HepG2 (cell line): ENCODE results near the gene STK24. TPM values are rescaled to one million over a fixed set of nuclear protein-coding genes. Genes with fewer than 3 reads are reported as not detected.

Experiments used
- CBFB ChIP-seq: sonication (generic); formaldehyde crosslinking; IDR thresholded peaks from 2 replicates; pipeline ENCODE4 v1.4.0; 2020; ENCODE audit warnings: missing genetic modification reagents
- HOXA5 ChIP-seq: sonication (generic); formaldehyde crosslinking; IDR thresholded peaks from 2 replicates; pipeline ENCODE4 v1.4.0; 2020; ENCODE audit warnings: missing genetic modification reagents
- KDM4B ChIP-seq: sonication (generic); formaldehyde crosslinking; IDR thresholded peaks from 2 replicates; pipeline ENCODE4 v1.4.0; 2020; ENCODE audit warnings: missing genetic modification reagents
- MIXL1 ChIP-seq: IDR thresholded peaks from 2 replicates; pipeline ENCODE4 v1.6.1; 2016
- NCOA1 ChIP-seq: sonication (generic); formaldehyde crosslinking; IDR thresholded peaks from 2 replicates; pipeline ENCODE4 v1.9.0; 2021; ENCODE audit warnings: missing genetic modification reagents
- PLRG1 ChIP-seq: fragments of 450-650 bp; conservative IDR thresholded peaks from 2 replicates; pipeline ENCODE4 v1.6.1; 2016
- RAD51 ChIP-seq: fragments of 450-650 bp; IDR thresholded peaks from 2 replicates; pipeline ENCODE4 v1.6.1; 2016; ENCODE audit warnings: borderline replicate concordance
- REL ChIP-seq: sonication (generic); formaldehyde crosslinking; conservative IDR thresholded peaks from 2 replicates; pipeline ENCODE4 v1.8.0; 2022; ENCODE audit warnings: mild to moderate bottlenecking, missing genetic modification reagents, moderate library complexity
- SAP130 ChIP-seq: IDR thresholded peaks from 2 replicates; pipeline ENCODE4 v1.6.1; 2016; ENCODE audit warnings: low read depth
- YY1 ChIP-seq: IDR thresholded peaks from 2 replicates; pipeline ENCODE4 v1.6.1; 2011; ENCODE audit warnings: low read length, low read depth, moderate library complexity, mild to moderate bottlenecking; ENCODE audit not compliant: insufficient read depth, insufficient replicate concordance
- ZBTB3 ChIP-seq: sonication (generic); formaldehyde crosslinking; IDR thresholded peaks from 2 replicates; pipeline ENCODE4 v1.4.0; 2020; ENCODE audit warnings: low read depth, mild to moderate bottlenecking, moderate library complexity, missing genetic modification reagents, borderline replicate concordance
- ZNF382 ChIP-seq: sonication (generic); formaldehyde crosslinking; IDR thresholded peaks from 2 replicates; pipeline ENCODE4 v1.5.0; 2020; ENCODE audit warnings: missing genetic modification reagents, mild to moderate bottlenecking, borderline replicate concordance
- ZNF550 ChIP-seq: sonication (generic); formaldehyde crosslinking; IDR thresholded peaks from 2 replicates; pipeline ENCODE4 v1.4.0; 2020; ENCODE audit warnings: mild to moderate bottlenecking, missing genetic modification reagents, borderline replicate concordance
- ZNF607 ChIP-seq: sonication (generic); formaldehyde crosslinking; IDR thresholded peaks from 2 replicates; pipeline ENCODE4 v1.5.1; 2020; ENCODE audit warnings: missing genetic modification reagents, mild to moderate bottlenecking, borderline replicate concordance
- ZNF768 ChIP-seq: sonication (generic); formaldehyde crosslinking; IDR thresholded peaks from 2 replicates; pipeline ENCODE4 v1.4.0; 2020; ENCODE audit warnings: missing genetic modification reagents
- polyA plus RNA-seq, 8 experiments: library from polyadenylated mRNA; depleted of rRNA in 3 of 8; stranded (reverse) in 7 of 8; unstranded in 1 of 8; fragments of >200 nt; fragmentation: Illumina TruSeq in 4 of 8; extraction: Trizol in 4 of 8; gene quantifications; 2 replicates each; pipeline versions ENCODE4 v1.2.1 to v1.2.3, GENCODE V29; 2011 to 2016; ENCODE audit warnings: low read depth in 4 of 8, missing spikeins in 1 of 8, mixed read lengths in 1 of 8; ENCODE audit not compliant: insufficient read depth in 1 of 8
- total RNA-seq, 5 experiments: library from RNA; depleted of rRNA; stranded (reverse); fragments of >200 nt; fragmentation: Illumina TruSeq; extraction: Trizol; gene quantifications; 2 replicates each; pipeline ENCODE4 v1.2.3, GENCODE V29; 2016; ENCODE audit warnings: low read depth in 1 of 5
- TF ChIP-seq, protein P1 (sequence below), 2 experiments: sonication (generic) in 1 of 2; formaldehyde crosslinking in 1 of 2; IDR thresholded peaks; 2 replicates each; pipeline versions ENCODE4 v1.6.1 to v1.9.0; 2014 to 2022; ENCODE audit warnings: antibody characterized with exemption in 1 of 2, borderline replicate concordance in 1 of 2, inconsistent platforms in 1 of 2, low read depth in 1 of 2, missing genetic modification reagents in 1 of 2
- TF ChIP-seq, protein P2 (sequence below): sonication (generic); formaldehyde crosslinking; IDR thresholded peaks from 2 replicates; pipeline ENCODE4 v1.4.0; 2020; ENCODE audit warnings: missing genetic modification reagents, borderline replicate concordance
- TF ChIP-seq, protein P3 (sequence below): sonication (generic); formaldehyde crosslinking; IDR thresholded peaks from 2 replicates; pipeline ENCODE4 v1.9.0; 2022; ENCODE audit warnings: missing genetic modification reagents, mild to moderate bottlenecking, borderline replicate concordance

Gene STK24
- total and polyA plus RNA-seq, 2 of the 13 experiments (the other 11 are each of a cell fraction or from before 2014, with no cell fraction given): 51.3 to 73.0 TPM

DNA sequence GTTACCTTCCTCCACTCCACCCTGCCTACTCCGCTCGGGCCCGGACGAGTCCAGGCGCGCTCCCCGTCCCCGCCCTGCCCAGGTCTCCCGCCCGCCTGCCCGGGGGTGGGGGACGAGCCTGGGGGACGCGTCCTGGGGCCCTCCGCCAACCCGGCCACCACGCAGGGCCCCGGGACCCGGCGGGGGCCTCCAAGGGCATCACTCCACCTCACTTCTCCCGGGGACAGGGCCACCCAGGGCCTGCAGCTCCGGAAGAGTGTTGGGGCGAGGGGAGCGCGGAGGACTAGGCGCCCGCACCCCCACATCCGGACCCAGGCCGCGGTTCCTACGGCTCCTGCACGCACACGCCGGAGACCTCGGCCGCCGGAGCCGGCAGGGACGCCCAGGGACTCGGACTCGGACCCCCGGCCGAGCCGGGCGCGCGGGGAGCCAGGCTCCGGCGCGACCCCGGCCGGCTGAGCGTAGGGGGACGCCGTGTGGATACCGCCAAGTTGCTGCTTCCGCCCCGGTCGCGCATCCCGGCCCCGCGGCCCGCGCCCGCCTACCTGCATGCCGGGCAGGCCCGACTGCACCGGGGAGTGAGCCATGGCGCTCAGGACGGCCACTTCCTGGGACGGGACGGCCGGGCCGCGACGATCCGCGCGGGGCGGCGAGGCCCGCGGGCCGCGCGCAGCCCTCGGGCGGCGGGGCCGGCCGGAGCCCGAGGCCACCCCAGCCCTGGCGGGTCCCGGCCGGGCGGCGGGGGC is 534 bp downstream of the STK24 start (continued):
- TF ChIP-seq ZNF382 (CRISPR knock-in tag): no peak
- no peak for TF ChIP-seq KDM4B (CRISPR knock-in tag)
- TF ChIP-seq, protein P1, sequence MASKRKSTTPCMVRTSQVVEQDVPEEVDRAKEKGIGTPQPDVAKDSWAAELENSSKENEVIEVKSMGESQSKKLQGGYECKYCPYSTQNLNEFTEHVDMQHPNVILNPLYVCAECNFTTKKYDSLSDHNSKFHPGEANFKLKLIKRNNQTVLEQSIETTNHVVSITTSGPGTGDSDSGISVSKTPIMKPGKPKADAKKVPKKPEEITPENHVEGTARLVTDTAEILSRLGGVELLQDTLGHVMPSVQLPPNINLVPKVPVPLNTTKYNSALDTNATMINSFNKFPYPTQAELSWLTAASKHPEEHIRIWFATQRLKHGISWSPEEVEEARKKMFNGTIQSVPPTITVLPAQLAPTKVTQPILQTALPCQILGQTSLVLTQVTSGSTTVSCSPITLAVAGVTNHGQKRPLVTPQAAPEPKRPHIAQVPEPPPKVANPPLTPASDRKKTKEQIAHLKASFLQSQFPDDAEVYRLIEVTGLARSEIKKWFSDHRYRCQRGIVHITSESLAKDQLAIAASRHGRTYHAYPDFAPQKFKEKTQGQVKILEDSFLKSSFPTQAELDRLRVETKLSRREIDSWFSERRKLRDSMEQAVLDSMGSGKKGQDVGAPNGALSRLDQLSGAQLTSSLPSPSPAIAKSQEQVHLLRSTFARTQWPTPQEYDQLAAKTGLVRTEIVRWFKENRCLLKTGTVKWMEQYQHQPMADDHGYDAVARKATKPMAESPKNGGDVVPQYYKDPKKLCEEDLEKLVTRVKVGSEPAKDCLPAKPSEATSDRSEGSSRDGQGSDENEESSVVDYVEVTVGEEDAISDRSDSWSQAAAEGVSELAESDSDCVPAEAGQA (IDR thresholded peaks at IDR 0.05; ENCODE audit: low read depth): no peak
- TF ChIP-seq, protein P1 (CRISPR knock-in tag; IDR thresholded peaks at IDR 0.05; ENCODE audit: borderline replicate concordance): peak; percentile 43; the same call in 1 of the 2 replicates
- TF ChIP-seq CBFB (CRISPR knock-in tag): 0 out of 2 replicates have a peak, but pooled peaks have one; percentile 18
- no peak for TF ChIP-seq PLRG1
- no peak for TF ChIP-seq REL
- no peak for TF ChIP-seq ZBTB3 (CRISPR knock-in tag)
- TF ChIP-seq SAP130 (CRISPR knock-in tag): peak; percentile 42
- TF ChIP-seq, protein P2, sequence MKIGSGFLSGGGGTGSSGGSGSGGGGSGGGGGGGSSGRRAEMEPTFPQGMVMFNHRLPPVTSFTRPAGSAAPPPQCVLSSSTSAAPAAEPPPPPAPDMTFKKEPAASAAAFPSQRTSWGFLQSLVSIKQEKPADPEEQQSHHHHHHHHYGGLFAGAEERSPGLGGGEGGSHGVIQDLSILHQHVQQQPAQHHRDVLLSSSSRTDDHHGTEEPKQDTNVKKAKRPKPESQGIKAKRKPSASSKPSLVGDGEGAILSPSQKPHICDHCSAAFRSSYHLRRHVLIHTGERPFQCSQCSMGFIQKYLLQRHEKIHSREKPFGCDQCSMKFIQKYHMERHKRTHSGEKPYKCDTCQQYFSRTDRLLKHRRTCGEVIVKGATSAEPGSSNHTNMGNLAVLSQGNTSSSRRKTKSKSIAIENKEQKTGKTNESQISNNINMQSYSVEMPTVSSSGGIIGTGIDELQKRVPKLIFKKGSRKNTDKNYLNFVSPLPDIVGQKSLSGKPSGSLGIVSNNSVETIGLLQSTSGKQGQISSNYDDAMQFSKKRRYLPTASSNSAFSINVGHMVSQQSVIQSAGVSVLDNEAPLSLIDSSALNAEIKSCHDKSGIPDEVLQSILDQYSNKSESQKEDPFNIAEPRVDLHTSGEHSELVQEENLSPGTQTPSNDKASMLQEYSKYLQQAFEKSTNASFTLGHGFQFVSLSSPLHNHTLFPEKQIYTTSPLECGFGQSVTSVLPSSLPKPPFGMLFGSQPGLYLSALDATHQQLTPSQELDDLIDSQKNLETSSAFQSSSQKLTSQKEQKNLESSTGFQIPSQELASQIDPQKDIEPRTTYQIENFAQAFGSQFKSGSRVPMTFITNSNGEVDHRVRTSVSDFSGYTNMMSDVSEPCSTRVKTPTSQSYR (CRISPR knock-in tag): no peak
- no peak for TF ChIP-seq RAD51
- TF ChIP-seq YY1: peak; percentile 12
- TF ChIP-seq NCOA1 (CRISPR knock-in tag): no peak
- TF ChIP-seq, protein P3, sequence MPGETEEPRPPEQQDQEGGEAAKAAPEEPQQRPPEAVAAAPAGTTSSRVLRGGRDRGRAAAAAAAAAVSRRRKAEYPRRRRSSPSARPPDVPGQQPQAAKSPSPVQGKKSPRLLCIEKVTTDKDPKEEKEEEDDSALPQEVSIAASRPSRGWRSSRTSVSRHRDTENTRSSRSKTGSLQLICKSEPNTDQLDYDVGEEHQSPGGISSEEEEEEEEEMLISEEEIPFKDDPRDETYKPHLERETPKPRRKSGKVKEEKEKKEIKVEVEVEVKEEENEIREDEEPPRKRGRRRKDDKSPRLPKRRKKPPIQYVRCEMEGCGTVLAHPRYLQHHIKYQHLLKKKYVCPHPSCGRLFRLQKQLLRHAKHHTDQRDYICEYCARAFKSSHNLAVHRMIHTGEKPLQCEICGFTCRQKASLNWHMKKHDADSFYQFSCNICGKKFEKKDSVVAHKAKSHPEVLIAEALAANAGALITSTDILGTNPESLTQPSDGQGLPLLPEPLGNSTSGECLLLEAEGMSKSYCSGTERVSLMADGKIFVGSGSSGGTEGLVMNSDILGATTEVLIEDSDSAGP (CRISPR knock-in tag): peak; percentile 9; the same call in 1 of the 2 replicates
- no peak for TF ChIP-seq ZNF550 (CRISPR knock-in tag)
- TF ChIP-seq ZNF768: 0 out of 2 replicates have a peak, but pooled peaks have one; percentile 11
- no peak for TF ChIP-seq MIXL1 (CRISPR knock-in tag)
- TF ChIP-seq HOXA5: 0 out of 2 replicates have a peak, but pooled peaks have one; percentile 19
- no peak for TF ChIP-seq ZNF607
